PC-9 (cell line): ENCODE results near the gene LRRC2. TPM values are rescaled to one million over a fixed set of nuclear protein-coding genes. Genes with fewer than 3 reads are reported as not detected.

Experiments used
- BruUV-seq: library from RNA; stranded (reverse); fragments of 400-500 nt; replicated peaks from 2 replicates; lab custom pipeline; 2021; lab: Mats Ljungman, UMichigan
- CTCF ChIA-PET: fragments of 300-600 bp; sonication (Branson Sonifier 250); formaldehyde crosslinking; loops from one replicate; lab custom pipeline; 2022; ENCODE audit warnings: antibody characterized with exemption; lab: Charles Lee
- POLR2A ChIA-PET: fragments of 300-600 bp; sonication (Branson Sonifier 250); formaldehyde crosslinking; loops from one replicate; lab custom pipeline; 2022; ENCODE audit warnings: antibody characterized with exemption; ENCODE audit not compliant: unreplicated experiment; lab: Charles Lee
- DNase-seq, 2 experiments: peaks; one replicate each; pipeline versions ENCODE4 v3.0.0 to v3.0.0-alpha.2; 2015 to 2022; ENCODE audit warnings: mixed read lengths in 1 of 2
- H2AFZ ChIP-seq: fragments of 200-600 bp; sonication (generic); 2 replicates; pipeline ENCODE4 v1.8.1; 2017; ENCODE audit warnings: antibody characterized with exemption
- H3F3A ChIP-seq: fragments of 200-600 bp; sonication (generic); 2 replicates; pipeline ENCODE4 v1.8.1; 2017; ENCODE audit warnings: antibody characterized with exemption, mild to moderate bottlenecking, low read depth; ENCODE audit not compliant: insufficient read depth
- H3K27ac ChIP-seq: fragments of 200-600 bp; sonication (generic); 2 replicates; pipeline ENCODE4 v1.6.1; 2016; ENCODE audit warnings: mixed run types
- H3K27me3 ChIP-seq: fragments of 200-600 bp; sonication (generic); 2 replicates; pipeline ENCODE4 v1.6.1; 2016; ENCODE audit warnings: low read depth, mixed run types; ENCODE audit not compliant: insufficient read depth
- H3K36me3 ChIP-seq: fragments of 200-600 bp; sonication (generic); 2 replicates; pipeline ENCODE4 v1.6.1; 2016; ENCODE audit warnings: low read depth, mixed run types
- H3K4me1 ChIP-seq: fragments of 200-600 bp; sonication (generic); replicated peaks from 2 replicates; pipeline ENCODE4 v1.6.1; 2016; ENCODE audit warnings: mixed run types; ENCODE audit not compliant: insufficient read depth
- H3K4me2 ChIP-seq: fragments of 200-600 bp; sonication (generic); 2 replicates; pipeline ENCODE4 v1.6.1; 2017; ENCODE audit warnings: mixed run types
- H3K4me3 ChIP-seq: fragments of 200-600 bp; sonication (generic); 2 replicates; pipeline ENCODE4 v1.6.1; 2016; ENCODE audit warnings: mixed run types
- H3K79me2 ChIP-seq: fragments of 200-600 bp; sonication (generic); 2 replicates; pipeline ENCODE4 v1.6.1; 2017; ENCODE audit warnings: low read depth, mixed run types
- H3K9me2 ChIP-seq: fragments of 200-600 bp; sonication (generic); 2 replicates; pipeline ENCODE4 v1.8.1; 2017; ENCODE audit warnings: mild to moderate bottlenecking; ENCODE audit not compliant: insufficient read depth
- H3K9me3 ChIP-seq: fragments of 200-600 bp; sonication (generic); 2 replicates; pipeline ENCODE4 v1.8.1; 2016; ENCODE audit warnings: low read depth; ENCODE audit not compliant: insufficient read depth
- H4K20me1 ChIP-seq: fragments of 200-600 bp; sonication (generic); 2 replicates; pipeline ENCODE4 v1.8.1; 2017; ENCODE audit not compliant: insufficient read depth
- CTCF ChIP-seq: fragments of 200-600 bp; sonication (generic); conservative IDR thresholded peaks from 2 replicates; pipeline ENCODE4 v1.6.1; 2017; ENCODE audit warnings: mixed run types, antibody characterized with exemption, mild to moderate bottlenecking, moderate library complexity
- EZH2 ChIP-seq: fragments of 200-600 bp; sonication (generic); IDR thresholded peaks from 2 replicates; pipeline ENCODE4 v1.8.0; 2017; ENCODE audit warnings: antibody characterized with exemption, low read depth
- intact Hi-C: fragments of 100-400 bp; cut with micrococcal nuclease; formaldehyde crosslinking; loops from one replicate; pipeline ENCODE4 v1.10.0; 2022; ENCODE audit not compliant: unreplicated experiment
- total RNA-seq: library from RNA; stranded (reverse); gene quantifications from 2 replicates; pipeline ENCODE4 v1.2.3, GENCODE V29; 2021

The LRRC2 gene
- total RNA-seq, 1 experiment from 2014 or later, result 0.22 TPM

- POLR2A ChIA-PET, result no interaction called here
Measured at GRCh38 chr3:46574881-46575576, 8.9 kb upstream of the LRRC2 start.

GRCh38 chr3:46574243-46574646 is 8.1 kb upstream of the LRRC2 start:
- no peak overlapping the region for H3K27ac ChIP-seq
- POLR2A ChIA-PET, result no interaction called here
- H3K27me3 ChIP-seq, result no peaks in the 10 kb centered on the region
- no peaks in the 10 kb centered on the region for H3F3A ChIP-seq
- no peak overlapping the region for H2AFZ ChIP-seq
- H3K4me1 ChIP-seq, result no peaks in the 10 kb centered on the region
- BruUV-seq, result no TSS peak
- no peaks in the 10 kb centered on the region for H4K20me1 ChIP-seq
- CTCF ChIA-PET, result no interaction called here
- no peak for TF ChIP-seq EZH2
- no peak for TF ChIP-seq CTCF
- intact Hi-C loops, result no loop called here
- H3K9me2 ChIP-seq, result no peaks in the 10 kb centered on the region
- H3K4me3 ChIP-seq, result no peak overlapping the region
- no peak for DNase-seq
- no peak overlapping the region for H3K4me2 ChIP-seq
- H3K36me3 ChIP-seq, result no peaks in the 10 kb centered on the region
- H3K9me3 ChIP-seq, result no peaks in the 10 kb centered on the region
- no peaks in the 10 kb centered on the region for H3K79me2 ChIP-seq

More at GRCh38 chr3:46574881-46575576, 8.9 kb upstream of the LRRC2 start:
- H3K36me3 ChIP-seq, result no peaks in the 10 kb centered on the region
- H3K4me2 ChIP-seq, result no peak overlapping the region
- no peak for DNase-seq
- no peaks in the 10 kb centered on the region for H3K9me3 ChIP-seq
- BruUV-seq, result no TSS peak
- no peaks in the 10 kb centered on the region for H3K79me2 ChIP-seq
- no peak overlapping the region for H3K4me3 ChIP-seq
- H3K27ac ChIP-seq, result no peak overlapping the region
- H3F3A ChIP-seq, result no peaks in the 10 kb centered on the region
- intact Hi-C loops, result no loop called here
- H3K9me2 ChIP-seq, result no peaks in the 10 kb centered on the region
- H3K27me3 ChIP-seq, result no peaks in the 10 kb centered on the region
- TF ChIP-seq EZH2, result no peak
- no peak for TF ChIP-seq CTCF
- no peaks in the 10 kb centered on the region for H4K20me1 ChIP-seq
- CTCF ChIA-PET, result no interaction called here
- no peak overlapping the region for H2AFZ ChIP-seq
- no peaks in the 10 kb centered on the region for H3K4me1 ChIP-seq

GRCh38 chr3:46573701-46574100 is 7.6 kb upstream of the LRRC2 start:
- POLR2A ChIA-PET, result no interaction called here
- Histone ChIP-seq H3K9me2 (no peaks in the 10 kb centered on the region), H3K79me2 (no peaks in the 10 kb centered on the region), H4K20me1 (no peaks in the 10 kb centered on the region), H3K9me3 (no peaks in the 10 kb centered on the region), H3K36me3 (no peaks in the 10 kb centered on the region), H3K27me3 (no peaks in the 10 kb centered on the region), H2AFZ (no peak overlapping the region), H3K27ac (no peak overlapping the region), H3K4me3 (no peak overlapping the region), H3K4me1 (no peaks in the 10 kb centered on the region), H3K4me2 (no peak overlapping the region), H3F3A (no peaks in the 10 kb centered on the region)
- DNase-seq, result no peak
- CTCF ChIA-PET, result no interaction called here
- no TSS peak for BruUV-seq
- intact Hi-C loops, result no loop called here
- TF ChIP-seq CTCF (no peak), EZH2 (no peak)
